Spleen (tissue), 7 donors: ENCODE measurements around the gene MEMO1.

Experiments used
- CTCF ChIP-seq, 11 experiments: fragments of 200-600 bp in 7 of 11; fragments of 450-650 bp in 4 of 11; sonication (generic) in 4 of 11; IDR thresholded peaks in 8 of 11; conservative IDR thresholded peaks in 3 of 11; 1 replicate in 7 of 11; 2 replicates in 4 of 11; pipeline versions ENCODE4 v1.4.0 to v1.8.0; 2016 to 2021; ENCODE audit warnings: antibody characterized with exemption in 11 of 11, inconsistent platforms in 4 of 11, mild to moderate bottlenecking in 1 of 11
- POLR2A ChIP-seq, 3 donors: fragments of 450-650 bp; IDR thresholded peaks; one replicate each; pipeline ENCODE4 v1.5.1; 2017; ENCODE audit warnings: antibody characterized with exemption in 3 of 3, mild to moderate bottlenecking in 1 of 3
- POLR2AphosphoS5 ChIP-seq, 3 donors: sonication (generic); formaldehyde crosslinking; IDR thresholded peaks; one replicate each; pipeline ENCODE4 v1.5.1; 2017; ENCODE audit warnings: antibody characterized with exemption in 3 of 3
- donor health status: DM: no; HTN: no; CAD: no; lungs with moderate emphysema.
- donor health status: DM: no; HTN: no; CAD: no.
- donor health status: DM: no; HTN: no; CAD: no.

GRCh38 chr2:31940920-31941319 lies 69.9 kb downstream of the MEMO1 start:
- no peak for TF ChIP-seq CTCF (IDR thresholded peaks at IDR 0.05 in 8 of 11, conservative IDR thresholded peaks at IDR 0.05 in 3 of 11)
- TF ChIP-seq POLR2A (IDR thresholded peaks at IDR 0.05), result no peak
- TF ChIP-seq POLR2AphosphoS5 (IDR thresholded peaks at IDR 0.05), result no peak
